PFSK-1 (cell line): ENCODE data around the gene SND1.

ENCODE experiments used
- FOXP2 ChIP-seq: optimal IDR thresholded peaks from 2 replicates; pipeline ENCODE3; 2011; ENCODE audit warnings: borderline replicate concordance, control low read depth, inconsistent platforms; ENCODE audit not compliant: insufficient read depth; ENCODE audit errors: extremely low read length, extremely low read depth
- POLR2AphosphoS5 ChIP-seq: IDR thresholded peaks from 2 replicates; pipeline ENCODE4 v1.6.1; 2012; ENCODE audit warnings: low read depth, mild to moderate bottlenecking, control low read depth, low read length, moderate library complexity
- SIN3A ChIP-seq: IDR thresholded peaks from 2 replicates; pipeline ENCODE4 v1.6.1; 2012; ENCODE audit warnings: mild to moderate bottlenecking, low read length, moderate library complexity, borderline replicate concordance; ENCODE audit not compliant: insufficient read depth
- TAF1 ChIP-seq: IDR thresholded peaks from 2 replicates; pipeline ENCODE4 v1.6.1; 2012; ENCODE audit warnings: low read length, control low read depth, borderline replicate concordance; ENCODE audit not compliant: insufficient read depth
- TF ChIP-seq, protein P1 (sequence below), 2 experiments: IDR thresholded peaks; 2 replicates each; pipeline versions ENCODE4 v1.6.1 to v1.8.0; 2011 to 2012; ENCODE audit warnings: low read depth in 2 of 2, low read length in 2 of 2, control low read depth in 1 of 2, inconsistent platforms in 1 of 2, mild to moderate bottlenecking in 1 of 2, moderate library complexity in 1 of 2; ENCODE audit not compliant: insufficient read depth in 1 of 2

SND1 gene

GRCh38 chr7:127928852-127929251, 276.9 kb downstream of the SND1 start:
- TF ChIP-seq TAF1 (no peak), SIN3A (no peak), FOXP2 (no peak), POLR2AphosphoS5 (no peak)
- TF ChIP-seq, protein P1, sequence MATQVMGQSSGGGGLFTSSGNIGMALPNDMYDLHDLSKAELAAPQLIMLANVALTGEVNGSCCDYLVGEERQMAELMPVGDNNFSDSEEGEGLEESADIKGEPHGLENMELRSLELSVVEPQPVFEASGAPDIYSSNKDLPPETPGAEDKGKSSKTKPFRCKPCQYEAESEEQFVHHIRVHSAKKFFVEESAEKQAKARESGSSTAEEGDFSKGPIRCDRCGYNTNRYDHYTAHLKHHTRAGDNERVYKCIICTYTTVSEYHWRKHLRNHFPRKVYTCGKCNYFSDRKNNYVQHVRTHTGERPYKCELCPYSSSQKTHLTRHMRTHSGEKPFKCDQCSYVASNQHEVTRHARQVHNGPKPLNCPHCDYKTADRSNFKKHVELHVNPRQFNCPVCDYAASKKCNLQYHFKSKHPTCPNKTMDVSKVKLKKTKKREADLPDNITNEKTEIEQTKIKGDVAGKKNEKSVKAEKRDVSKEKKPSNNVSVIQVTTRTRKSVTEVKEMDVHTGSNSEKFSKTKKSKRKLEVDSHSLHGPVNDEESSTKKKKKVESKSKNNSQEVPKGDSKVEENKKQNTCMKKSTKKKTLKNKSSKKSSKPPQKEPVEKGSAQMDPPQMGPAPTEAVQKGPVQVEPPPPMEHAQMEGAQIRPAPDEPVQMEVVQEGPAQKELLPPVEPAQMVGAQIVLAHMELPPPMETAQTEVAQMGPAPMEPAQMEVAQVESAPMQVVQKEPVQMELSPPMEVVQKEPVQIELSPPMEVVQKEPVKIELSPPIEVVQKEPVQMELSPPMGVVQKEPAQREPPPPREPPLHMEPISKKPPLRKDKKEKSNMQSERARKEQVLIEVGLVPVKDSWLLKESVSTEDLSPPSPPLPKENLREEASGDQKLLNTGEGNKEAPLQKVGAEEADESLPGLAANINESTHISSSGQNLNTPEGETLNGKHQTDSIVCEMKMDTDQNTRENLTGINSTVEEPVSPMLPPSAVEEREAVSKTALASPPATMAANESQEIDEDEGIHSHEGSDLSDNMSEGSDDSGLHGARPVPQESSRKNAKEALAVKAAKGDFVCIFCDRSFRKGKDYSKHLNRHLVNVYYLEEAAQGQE (IDR thresholded peaks at IDR 0.05; ENCODE audit: insufficient read depth in 1 of 2, low read depth in 2 of 2, low read length in 2 of 2) = no peak

- TF ChIP-seq FOXP2 (no peak), TAF1 (no peak), SIN3A (no peak)
- TF ChIP-seq, protein P1 (IDR thresholded peaks at IDR 0.05; ENCODE audit: insufficient read depth in 1 of 2, low read depth in 2 of 2, low read length in 2 of 2) = no peak
Observed at GRCh38 chr7:127930341-127931328, 278.6 kb downstream of the SND1 start.

GRCh38 chr7:127932076-127932475, 280.1 kb downstream of the SND1 start:
- no peak for TF ChIP-seq TAF1
- TF ChIP-seq, protein P1 (IDR thresholded peaks at IDR 0.05; ENCODE audit: insufficient read depth in 1 of 2, low read depth in 2 of 2, low read length in 2 of 2) = no peak
- TF ChIP-seq FOXP2 = no peak
- no peak for TF ChIP-seq SIN3A
- TF ChIP-seq POLR2AphosphoS5 = no peak

GRCh38 chr7:127932496-127932895, 280.5 kb downstream of the SND1 start:
- no peak for TF ChIP-seq TAF1
- TF ChIP-seq, protein P1 (IDR thresholded peaks at IDR 0.05; ENCODE audit: insufficient read depth in 1 of 2, low read depth in 2 of 2, low read length in 2 of 2) = no peak
- no peak for TF ChIP-seq FOXP2
- TF ChIP-seq POLR2AphosphoS5 = no peak
- no peak for TF ChIP-seq SIN3A
